CD4-positive, CD25-positive, alpha-beta regulatory T cell (primary cell): Measurements from ENCODE around the gene PAX3. TPM values are rescaled to one million over a fixed set of nuclear protein-coding genes. Genes with fewer than 3 reads are reported as not detected.

Experiments
- ATAC-seq, 2 donors: fragments of 150-1000 bp; cut with Tn5 transposase; one replicate each; pipeline ENCODE4 v1.10.0; 2021; ENCODE audit warnings: low read depth in 2 of 2, moderate number of reproducible peaks in 2 of 2, moderate library complexity in 1 of 2
- DNase-seq, 3 donors: peaks; one replicate each; pipeline versions ENCODE4 v3.0.0 to v3.0.0-alpha.2; 2012 to 2022; ENCODE audit warnings: mixed read lengths in 1 of 3
- H3K27ac ChIP-seq: one replicate; pipeline ENCODE4 v1.7.0; 2013; ENCODE audit warnings: mild to moderate bottlenecking, low read length; ENCODE audit not compliant: insufficient read depth, poor library complexity, severe bottlenecking
- H3K27me3 ChIP-seq: one replicate; pipeline ENCODE4 v1.7.0; 2013; ENCODE audit warnings: low read length; ENCODE audit not compliant: control insufficient read depth, insufficient read depth
- H3K36me3 ChIP-seq: one replicate; pipeline ENCODE4 v1.7.0; 2013; ENCODE audit warnings: mild to moderate bottlenecking, low read length, moderate library complexity; ENCODE audit not compliant: control insufficient read depth, insufficient read depth
- H3K4me1 ChIP-seq: 2 replicates; pipeline ENCODE4 v1.7.0; 2013; ENCODE audit warnings: mild to moderate bottlenecking, low read length; ENCODE audit not compliant: insufficient read depth, control insufficient read depth, poor library complexity, severe bottlenecking
- H3K4me3 ChIP-seq: one replicate; pipeline ENCODE4 v1.7.0; 2013; ENCODE audit warnings: low read depth, mild to moderate bottlenecking, low read length, moderate library complexity
- H3K9me3 ChIP-seq, 2 experiments: 1 replicate in 1 of 2; 2 replicates in 1 of 2; pipeline ENCODE4 v1.7.0; 2013; ENCODE audit warnings: low read length in 2 of 2, mild to moderate bottlenecking in 1 of 2, moderate library complexity in 1 of 2; ENCODE audit not compliant: control insufficient read depth in 2 of 2
- H3K27ac Mint-ChIP-seq, 3 donors: one replicate each; pipeline ENCODE4 v1.8.0; 2020 to 2022; ENCODE audit warnings: mild to moderate bottlenecking in 3 of 3, mixed read lengths in 3 of 3, moderate library complexity in 2 of 3
- H3K27me3 Mint-ChIP-seq: one replicate; pipeline ENCODE4 v1.8.0; 2022; ENCODE audit warnings: mild to moderate bottlenecking, mixed read lengths
- H3K36me3 Mint-ChIP-seq: one replicate; pipeline ENCODE4 v1.8.0; 2020; ENCODE audit warnings: mixed read lengths
- H3K4me1 Mint-ChIP-seq, 4 donors: one replicate each; pipeline ENCODE4 v1.8.0; 2020 to 2022; ENCODE audit warnings: mixed read lengths in 4 of 4, mild to moderate bottlenecking in 1 of 4
- H3K4me3 Mint-ChIP-seq, 4 donors: one replicate each; pipeline ENCODE4 v1.8.0; 2020 to 2022; ENCODE audit warnings: mild to moderate bottlenecking in 4 of 4, mixed read lengths in 4 of 4, moderate library complexity in 3 of 4
- H3K9me3 Mint-ChIP-seq, 7 donors: one replicate each; pipeline ENCODE4 v1.8.0; 2020 to 2022; ENCODE audit warnings: mixed read lengths in 7 of 7, mild to moderate bottlenecking in 3 of 7, moderate library complexity in 2 of 7
- polyA plus RNA-seq, 4 donors: library from polyadenylated mRNA; unstranded; fragments of 300-500 nt; fragmentation: Illumina TruSeq; gene quantifications; one replicate each; pipeline ENCODE4 v1.2.3, GENCODE V29; 2021
- total RNA-seq: library from RNA; stranded (reverse); gene quantifications from one replicate; pipeline ENCODE4 v1.2.3, GENCODE V29; 2022

PAX3 gene
- total and polyA plus RNA-seq, 5 donors from 2014 or later = not detected

DNA sequence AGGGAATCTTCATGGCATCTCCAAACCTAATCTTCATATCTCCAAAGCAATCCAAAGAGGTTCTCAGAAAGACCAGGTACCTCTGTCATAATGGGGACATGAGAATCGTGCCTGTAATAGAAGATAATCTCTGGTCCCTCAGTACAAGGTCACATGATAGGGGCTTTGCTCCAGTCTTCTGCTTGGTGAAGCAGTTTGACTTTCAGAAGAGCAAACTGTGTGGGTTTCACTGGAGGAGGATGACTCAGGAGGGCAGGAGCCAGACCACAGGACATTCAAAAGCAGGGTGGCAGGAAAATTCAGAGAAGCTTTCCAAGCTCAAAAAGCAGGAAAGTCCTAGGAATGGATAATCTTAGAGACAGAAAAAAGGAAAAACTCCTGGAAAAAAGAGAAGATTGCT lies 10.6 kb upstream of the PAX3 start:
- no peak overlapping the region for H3K27ac ChIP-seq
- Mint-ChIP-seq H3K27ac (no peak overlapping the region), H3K4me1 (peaks cover 10 to 49% (median 18%) of the 10 kb centered on the region in 4 donors), H3K9me3 (peaks cover 0 to 11% (median 2%) of the 10 kb centered on the region in 7 donors), H3K27me3 (peaks cover 99% of the 10 kb centered on the region), H3K36me3 (peaks cover 6% of the 10 kb centered on the region), H3K4me3 (peak overlapping the region in 1 of 4 donors; percentile 10)
- ATAC-seq (no peak), DNase-seq (no peak)
- no peak overlapping the region for H3K4me3 ChIP-seq
- no peaks in the 10 kb centered on the region for H3K9me3 ChIP-seq
- H3K36me3 ChIP-seq = no peaks in the 10 kb centered on the region
- H3K4me1 ChIP-seq = peaks cover 38% of the 10 kb centered on the region
- H3K27me3 ChIP-seq = peaks cover 67% of the 10 kb centered on the region

- Mint-ChIP-seq H3K4me3 (peak overlapping the region in 2 of 4 donors; percentile 46 to 61), H3K36me3 (peaks cover 6% of the 10 kb centered on the region), H3K9me3 (peaks cover 0 to 12% (median 2%) of the 10 kb centered on the region in 7 donors), H3K27me3 (peaks cover 99% of the 10 kb centered on the region), H3K27ac (no peak overlapping the region), H3K4me1 (peaks cover 10 to 55% (median 21%) of the 10 kb centered on the region in 4 donors)
- Histone ChIP-seq H3K9me3 (no peaks in the 10 kb centered on the region), H3K4me3 (no peak overlapping the region), H3K27ac (no peak overlapping the region), H3K27me3 (peaks cover 61% of the 10 kb centered on the region), H3K4me1 (peaks cover 44% of the 10 kb centered on the region), H3K36me3 (no peaks in the 10 kb centered on the region)
- DNase-seq (no peak), ATAC-seq (no peak)
Measured at GRCh38 chr2:222307978-222308730, 9.4 kb upstream of the PAX3 start.

DNA sequence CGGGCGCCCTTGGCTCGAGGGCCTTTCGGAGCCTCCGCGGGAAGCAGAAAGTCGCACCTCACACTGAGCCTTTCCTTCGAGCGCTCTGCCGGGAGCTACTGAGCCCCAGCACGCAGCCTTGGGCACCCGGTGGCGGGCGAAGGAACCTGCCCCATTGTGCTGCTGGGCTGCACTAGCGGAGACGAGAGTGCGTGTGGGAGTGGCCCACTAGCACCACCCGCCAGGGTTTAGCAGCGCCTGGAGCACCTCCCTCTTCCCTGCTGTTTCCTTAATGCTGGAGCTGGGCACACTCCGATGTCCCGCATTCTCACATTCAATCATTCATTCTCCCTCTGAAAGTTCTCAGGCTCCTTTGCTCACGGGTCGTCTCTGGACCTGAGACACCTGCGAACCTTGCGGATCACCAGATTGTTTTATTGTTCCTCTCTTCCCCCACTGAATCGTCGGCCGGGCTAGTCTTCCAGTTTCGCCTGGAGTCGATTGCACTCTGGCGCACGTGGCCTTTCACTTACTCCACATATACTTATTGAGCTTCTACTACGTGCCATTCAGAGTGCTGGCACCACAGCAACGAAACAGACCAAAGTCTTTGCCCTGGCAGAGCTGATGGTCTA lies 8.5 kb upstream of the PAX3 start:
- DNase-seq = no peak
- no peak overlapping the region for H3K27ac ChIP-seq
- no peaks in the 10 kb centered on the region for H3K36me3 ChIP-seq
- peak overlapping the region in 1 of 3 donors; percentile 69 for H3K27ac Mint-ChIP-seq
- peaks cover 0 to 15% (median 3%) of the 10 kb centered on the region in 7 donors for H3K9me3 Mint-ChIP-seq
- no peaks in the 10 kb centered on the region for H3K9me3 ChIP-seq
- peaks cover 6% of the 10 kb centered on the region for H3K36me3 Mint-ChIP-seq
- peaks cover 99% of the 10 kb centered on the region for H3K27me3 Mint-ChIP-seq
- H3K4me1 Mint-ChIP-seq = peaks cover 18 to 57% (median 26%) of the 10 kb centered on the region in 4 donors
- no peak overlapping the region for H3K4me3 ChIP-seq
- H3K27me3 ChIP-seq = peaks cover 65% of the 10 kb centered on the region
- peak overlapping the region in 3 of 4 donors; percentile 46 to 61 (median 58) for H3K4me3 Mint-ChIP-seq
- H3K4me1 ChIP-seq = peaks cover 51% of the 10 kb centered on the region
- ATAC-seq = no peak

DNA sequence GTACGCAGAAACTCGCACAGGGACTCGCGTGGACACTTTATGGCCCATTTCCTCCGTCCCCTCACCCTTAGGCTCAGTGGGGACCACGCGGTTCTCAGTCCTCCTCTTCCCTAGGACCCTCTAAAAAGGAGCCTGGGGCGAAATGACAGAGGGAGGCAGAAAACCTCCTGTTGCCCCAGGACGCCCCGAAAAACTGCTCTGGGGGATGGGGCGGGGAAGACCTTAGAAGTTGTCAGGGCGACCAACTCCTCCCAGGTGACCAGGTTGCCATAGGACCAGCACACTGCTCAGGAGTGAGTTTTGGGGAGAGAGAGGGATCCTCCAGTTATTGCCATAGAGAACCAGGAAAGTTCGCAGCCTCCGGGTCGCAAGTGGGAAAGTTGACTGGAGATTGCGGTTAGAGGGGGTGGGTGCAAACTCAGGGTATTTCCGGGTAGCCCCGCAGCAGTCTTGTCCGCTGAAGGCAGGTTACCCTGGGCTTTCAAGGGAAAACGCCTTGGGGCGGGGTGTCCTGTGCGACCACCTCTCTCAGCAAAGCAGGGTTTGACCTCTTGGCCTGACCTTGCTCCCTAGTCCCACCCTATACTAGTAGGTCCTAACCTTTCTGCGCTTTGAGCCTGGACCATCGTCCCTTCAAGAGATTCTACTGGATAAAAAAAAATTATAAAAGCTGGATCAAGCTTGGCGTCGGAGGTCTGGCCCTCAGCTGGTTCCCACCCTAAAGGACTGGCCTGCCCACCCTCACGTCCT lies 7.8 kb upstream of the PAX3 start:
- peaks cover 0 to 19% (median 3%) of the 10 kb centered on the region in 7 donors for H3K9me3 Mint-ChIP-seq
- H3K4me1 Mint-ChIP-seq = peaks cover 18 to 58% (median 29%) of the 10 kb centered on the region in 4 donors
- Histone ChIP-seq H3K27me3 (peaks cover 70% of the 10 kb centered on the region), H3K4me3 (peak overlapping the region; percentile 26), H3K4me1 (peaks cover 46% of the 10 kb centered on the region), H3K27ac (no peak overlapping the region), H3K36me3 (no peaks in the 10 kb centered on the region), H3K9me3 (no peaks in the 10 kb centered on the region)
- H3K27me3 Mint-ChIP-seq = peaks cover 99% of the 10 kb centered on the region
- peak overlapping the region; percentile 80 to 90 (median 85) for H3K4me3 Mint-ChIP-seq
- DNase-seq (no peak), ATAC-seq (no peak)
- peak overlapping the region in 1 of 3 donors; percentile 69 for H3K27ac Mint-ChIP-seq
- peaks cover 6% of the 10 kb centered on the region for H3K36me3 Mint-ChIP-seq

DNA sequence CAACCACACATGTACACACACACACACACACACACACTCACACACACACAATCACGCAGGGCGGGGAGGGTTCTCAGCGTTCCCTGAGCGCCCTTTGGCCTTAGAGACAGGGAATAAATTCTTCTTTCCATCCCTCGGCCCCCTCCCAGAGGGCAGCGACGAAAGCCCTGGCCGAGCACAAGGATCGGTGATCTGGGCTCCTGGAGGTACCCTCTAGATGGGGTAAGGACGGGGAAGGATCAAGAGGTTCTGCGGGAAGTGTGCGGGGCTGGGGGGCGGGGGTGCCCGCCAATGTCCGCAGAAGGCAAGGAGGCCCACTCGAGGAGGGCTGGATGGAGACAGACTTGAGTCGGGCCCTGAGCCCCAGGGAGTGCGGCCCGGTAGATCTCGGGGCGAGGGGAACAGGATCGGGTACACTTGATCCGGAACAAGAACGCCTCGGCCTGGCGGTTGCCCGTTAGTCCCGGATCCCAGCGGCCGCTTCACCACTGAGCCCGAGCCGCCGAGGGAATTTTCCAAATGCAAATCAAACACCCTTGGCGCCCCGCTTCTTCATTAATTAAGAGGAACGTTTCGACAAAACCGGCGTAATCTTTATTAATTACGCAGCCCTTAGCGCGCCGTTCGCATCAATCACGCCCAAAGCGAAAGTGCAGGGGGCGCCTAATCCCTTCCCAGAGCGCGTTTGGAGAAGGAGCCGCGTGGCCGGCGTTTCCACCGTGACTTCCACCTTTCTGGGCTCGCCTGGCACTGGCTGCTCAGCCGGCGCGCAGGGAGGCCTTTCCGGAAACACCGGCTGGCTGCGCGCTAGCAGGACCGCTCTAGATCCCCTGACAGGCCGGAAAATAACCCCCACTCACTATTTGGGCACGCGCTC lies 7.0 kb upstream of the PAX3 start:
- Mint-ChIP-seq H3K27me3 (peaks cover 99% of the 10 kb centered on the region), H3K4me1 (peaks cover 14 to 53% (median 29%) of the 10 kb centered on the region in 4 donors), H3K9me3 (peaks cover 0 to 19% (median 3%) of the 10 kb centered on the region in 7 donors), H3K27ac (peak overlapping the region in 1 of 3 donors; percentile 89), H3K4me3 (peak overlapping the region; percentile 80 to 90 (median 85)), H3K36me3 (peaks cover 6% of the 10 kb centered on the region)
- H3K27ac ChIP-seq = no peak overlapping the region
- peak overlapping the region; percentile 55 for H3K4me3 ChIP-seq
- H3K9me3 ChIP-seq = no peaks in the 10 kb centered on the region
- DNase-seq (no peak), ATAC-seq (no peak)
- H3K4me1 ChIP-seq = peaks cover 45% of the 10 kb centered on the region
- no peaks in the 10 kb centered on the region for H3K36me3 ChIP-seq
- peaks cover 63% of the 10 kb centered on the region for H3K27me3 ChIP-seq

DNA sequence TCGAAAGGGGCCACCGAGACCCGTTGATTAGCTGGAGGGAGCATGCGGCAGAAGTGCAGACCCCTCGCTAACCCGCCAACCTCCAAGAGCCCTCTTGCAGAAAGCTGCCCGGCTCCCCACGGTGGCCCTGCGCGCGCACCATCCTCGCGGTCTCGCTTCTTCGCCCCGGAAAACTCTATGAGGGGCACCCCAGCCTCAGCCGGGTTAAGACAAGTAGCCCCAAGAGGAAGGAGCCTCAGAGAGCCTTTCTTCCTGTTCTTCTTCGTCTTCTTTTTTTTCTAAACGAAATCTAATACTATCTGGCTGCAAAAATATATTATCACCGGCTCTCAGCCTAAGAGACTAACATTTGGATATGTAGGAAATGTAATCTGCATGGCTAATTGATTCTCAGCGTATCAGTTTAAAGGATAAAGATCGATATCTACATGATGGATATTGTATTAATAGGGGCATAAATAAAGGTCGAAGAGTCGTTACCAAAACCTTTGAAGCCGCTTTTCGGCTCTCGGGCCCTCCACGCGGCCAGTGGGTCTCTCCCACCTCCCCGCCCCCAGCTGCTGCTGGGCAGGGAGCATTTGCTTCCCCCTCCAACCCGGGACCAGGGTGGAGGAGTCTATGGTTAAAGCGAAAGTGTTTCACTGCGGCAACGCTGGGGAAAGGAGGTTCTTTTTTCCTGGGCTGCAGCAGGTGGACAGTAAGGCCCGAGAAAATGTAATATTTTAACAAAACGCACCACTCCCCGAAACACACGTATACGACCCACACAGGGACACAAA lies 6.1 kb upstream of the PAX3 start:
- peaks cover 14 to 54% (median 29%) of the 10 kb centered on the region in 4 donors for H3K4me1 Mint-ChIP-seq
- Histone ChIP-seq H3K9me3 (peaks cover 0 to 3% of the 10 kb centered on the region in 2 experiments), H3K36me3 (no peaks in the 10 kb centered on the region), H3K4me1 (peaks cover 45% of the 10 kb centered on the region), H3K27me3 (peaks cover 59% of the 10 kb centered on the region), H3K27ac (no peak overlapping the region), H3K4me3 (peak overlapping the region; percentile 55)
- H3K4me3 Mint-ChIP-seq = peak overlapping the region; percentile 80 to 90 (median 85)
- H3K36me3 Mint-ChIP-seq = peaks cover 6% of the 10 kb centered on the region
- peak overlapping the region in 1 of 3 donors; percentile 89 for H3K27ac Mint-ChIP-seq
- ATAC-seq (no peak), DNase-seq (no peak)
- peaks cover 99% of the 10 kb centered on the region for H3K27me3 Mint-ChIP-seq
- peaks cover 0 to 16% (median 3%) of the 10 kb centered on the region in 7 donors for H3K9me3 Mint-ChIP-seq
